ENCODE measurements around the gene EVI2A. TPM values are rescaled to one million over a fixed set of nuclear protein-coding genes. Genes with fewer than 3 reads are reported as not detected.
"Not testable (repeated sequence)": the region's sequence is repeated elsewhere in the genome, so short reads cannot be mapped to it uniquely, and the experiment has no call there.

EVI2A gene
- total RNA-seq, 1 donor from 2014 or later: 3.0 TPM

DNA sequence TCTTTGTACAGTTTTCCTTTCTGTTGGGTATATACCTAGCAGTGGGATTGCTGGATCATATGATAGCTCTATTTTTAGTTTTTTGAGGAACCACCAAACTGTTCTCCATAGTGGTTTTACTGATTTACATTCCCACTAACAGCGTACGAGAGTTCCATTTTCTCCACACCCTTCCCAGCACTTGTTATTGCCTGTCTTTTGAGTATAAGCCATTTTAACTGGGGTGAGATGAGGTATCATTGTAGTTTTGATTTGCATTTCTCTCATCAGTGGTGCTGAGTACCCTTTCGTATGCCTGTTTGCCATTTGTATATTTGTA is 6.7 kb downstream of the EVI2A start:
- intact Hi-C loops (cut with DNase I): loop anchor here (5.0 kb wide), 1 partner anchor 42 kb away; no protein-coding TSS in a partner anchor
- DNase-seq (ENCODE audit: missing footprints) (no peak), ATAC-seq (no peak)

DNA sequence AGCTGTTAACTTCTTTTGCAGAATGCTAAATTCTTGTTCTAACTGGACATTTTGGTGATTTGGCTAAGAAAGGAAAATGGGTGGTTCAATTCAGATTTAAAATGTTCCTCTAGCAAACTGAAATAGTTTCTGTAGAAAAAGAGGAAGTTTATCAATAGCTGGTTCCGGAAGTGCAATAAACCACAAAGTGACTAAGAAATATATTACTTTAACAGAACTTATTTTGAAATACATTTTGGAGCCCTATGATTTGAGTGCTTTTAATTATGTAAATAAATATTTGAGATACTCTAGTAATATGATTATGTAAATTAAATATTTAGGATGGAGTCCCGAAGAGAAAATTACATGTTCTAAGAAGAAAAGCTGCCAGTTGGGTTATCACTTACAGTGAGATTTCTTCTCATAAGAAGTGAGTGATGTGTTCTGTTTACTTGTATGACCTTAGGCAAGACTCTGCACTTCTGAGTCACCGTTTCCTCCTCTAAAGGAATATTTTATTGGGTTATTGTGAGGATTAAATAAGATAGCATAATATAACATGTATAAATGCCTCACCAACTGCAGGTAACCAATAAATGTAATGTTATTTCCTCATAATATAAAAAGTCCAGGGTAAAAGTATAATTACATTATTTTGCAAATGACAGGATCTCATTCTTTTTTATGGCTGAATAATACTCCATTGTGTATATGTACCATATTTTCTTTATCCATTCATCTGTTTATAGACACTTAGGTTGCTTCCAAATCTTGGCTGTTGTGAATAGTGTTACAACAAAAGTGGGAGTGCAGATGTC is 7.2 kb downstream of the EVI2A start, which contains the start of gene EVI2B:
TSS of gene EVI2B (minus strand) at position 73 of the 800 bp plus-strand sequence. CDS start 8,445 bp downstream, outside the sequence.
- DNase-seq (ENCODE audit: missing footprints): no peak
- intact Hi-C loops (cut with DNase I): no loop called here
- ATAC-seq: no peak

DNA sequence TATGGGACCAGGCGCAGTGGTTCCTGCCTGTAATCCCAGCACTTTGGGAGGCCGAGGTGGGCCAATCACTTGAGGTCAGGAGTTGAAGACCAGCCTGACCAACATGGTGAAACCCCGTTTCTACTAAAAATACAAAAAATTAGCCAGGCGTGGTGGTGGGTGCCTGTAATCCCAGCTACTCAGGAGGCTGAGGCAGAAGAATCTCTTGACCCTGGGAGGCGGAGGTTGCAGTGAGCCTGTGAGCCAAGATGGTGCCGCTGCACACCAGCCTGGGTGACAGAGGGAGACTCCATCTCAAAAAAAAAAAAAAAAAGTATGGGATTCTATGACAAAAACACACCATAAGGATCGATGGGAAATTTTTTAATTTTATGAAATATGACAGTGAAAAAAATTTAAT is 9.2 kb downstream of the EVI2A start:
- intact Hi-C loops (cut with DNase I); DNase-seq (ENCODE audit: missing footprints); ATAC-seq: not testable (repeated sequence)

DNA sequence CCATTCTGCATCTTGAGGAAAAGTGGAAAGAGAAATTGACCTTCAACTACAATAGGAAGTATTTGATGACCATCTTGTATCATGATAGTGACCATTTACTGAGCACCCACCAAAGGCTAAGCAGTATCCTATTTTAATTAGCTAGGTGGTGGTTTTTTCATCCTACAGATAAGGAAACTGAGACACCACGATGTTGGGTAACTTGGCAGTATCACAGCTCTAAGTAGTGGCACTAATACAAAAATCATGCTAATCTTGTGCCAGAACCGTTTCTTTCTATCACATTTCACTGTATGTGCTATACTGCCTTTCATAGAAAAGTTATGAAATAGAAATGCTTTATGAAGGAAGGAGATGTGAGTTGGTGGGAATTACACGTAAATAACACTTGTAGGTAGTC is 9.9 kb downstream of the EVI2A start:
- no peak for ATAC-seq
- intact Hi-C loops (cut with DNase I): no loop called here
- DNase-seq (ENCODE audit: missing footprints): no peak

DNA sequence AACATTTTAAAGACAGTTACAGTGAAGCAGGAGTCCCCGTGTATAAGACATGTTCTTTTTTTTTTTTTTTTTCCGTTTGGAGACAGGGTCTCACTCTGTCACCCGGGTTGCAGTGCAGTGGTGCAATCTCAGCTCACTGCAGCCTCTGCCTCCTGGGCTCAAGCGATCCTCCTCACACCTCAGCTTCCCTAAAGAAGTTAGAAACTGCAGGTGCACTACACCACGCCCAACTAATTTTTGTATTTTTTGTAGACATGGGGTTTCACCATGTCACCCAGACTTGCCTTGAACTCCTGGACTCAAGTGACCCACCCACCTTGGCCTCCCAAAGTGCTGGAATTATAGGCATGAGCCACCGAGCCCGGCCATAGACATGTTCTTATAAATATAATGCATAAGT is 10.5 kb downstream of the EVI2A start:
- DNase-seq (ENCODE audit: missing footprints): no peak
- intact Hi-C loops (cut with DNase I): no loop called here

DNA sequence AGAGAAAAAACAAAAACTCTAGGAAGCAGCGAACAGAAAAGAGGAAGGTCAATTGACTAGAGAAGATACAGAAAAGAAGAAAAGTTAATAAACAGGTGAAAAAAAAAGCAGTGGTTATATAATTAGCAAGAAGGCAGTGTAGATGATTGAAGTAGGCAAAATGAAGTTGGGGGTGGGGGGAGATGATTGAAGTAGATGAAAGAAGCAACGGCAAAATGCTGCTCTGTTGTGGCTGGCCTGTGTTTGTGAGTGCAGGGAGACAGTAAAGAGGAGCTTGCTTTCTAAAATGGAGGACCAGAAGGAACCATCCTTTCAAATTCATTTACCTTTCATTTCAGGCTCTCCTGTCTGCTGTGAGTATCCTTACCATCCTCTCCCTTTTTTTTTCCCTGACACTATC is 11.2 kb downstream of the EVI2A start:
- intact Hi-C loops (cut with DNase I): no loop called here
- no peak for ATAC-seq

More for the DNA sequence above, 10.5 kb downstream of the EVI2A start:
- no peak for ATAC-seq

DNA sequence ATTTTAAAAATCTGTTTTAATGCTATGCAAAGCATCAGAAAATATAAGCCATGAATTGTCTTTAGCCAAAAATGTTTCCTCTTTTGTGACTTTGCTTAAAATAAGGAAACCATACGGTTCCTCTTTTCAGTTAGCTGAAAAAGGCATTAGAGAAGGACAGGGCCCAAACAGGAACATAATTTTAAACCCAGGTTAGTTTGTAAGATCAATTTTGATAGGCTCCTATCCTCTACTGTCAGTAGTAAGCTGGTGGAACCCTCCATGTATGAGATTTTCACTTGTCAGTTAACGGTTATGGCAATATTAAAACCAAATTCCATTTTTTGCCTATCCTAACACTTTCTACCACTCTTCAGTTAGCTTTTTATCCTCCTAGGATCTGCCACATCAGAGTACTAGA is 11.9 kb downstream of the EVI2A start:
- ATAC-seq (peak; percentile 34), DNase-seq (ENCODE audit: missing footprints) (no peak)
- intact Hi-C loops (cut with DNase I): no loop called here

More for the DNA sequence above, 11.2 kb downstream of the EVI2A start:
- DNase-seq (ENCODE audit: missing footprints): no peak

DNA sequence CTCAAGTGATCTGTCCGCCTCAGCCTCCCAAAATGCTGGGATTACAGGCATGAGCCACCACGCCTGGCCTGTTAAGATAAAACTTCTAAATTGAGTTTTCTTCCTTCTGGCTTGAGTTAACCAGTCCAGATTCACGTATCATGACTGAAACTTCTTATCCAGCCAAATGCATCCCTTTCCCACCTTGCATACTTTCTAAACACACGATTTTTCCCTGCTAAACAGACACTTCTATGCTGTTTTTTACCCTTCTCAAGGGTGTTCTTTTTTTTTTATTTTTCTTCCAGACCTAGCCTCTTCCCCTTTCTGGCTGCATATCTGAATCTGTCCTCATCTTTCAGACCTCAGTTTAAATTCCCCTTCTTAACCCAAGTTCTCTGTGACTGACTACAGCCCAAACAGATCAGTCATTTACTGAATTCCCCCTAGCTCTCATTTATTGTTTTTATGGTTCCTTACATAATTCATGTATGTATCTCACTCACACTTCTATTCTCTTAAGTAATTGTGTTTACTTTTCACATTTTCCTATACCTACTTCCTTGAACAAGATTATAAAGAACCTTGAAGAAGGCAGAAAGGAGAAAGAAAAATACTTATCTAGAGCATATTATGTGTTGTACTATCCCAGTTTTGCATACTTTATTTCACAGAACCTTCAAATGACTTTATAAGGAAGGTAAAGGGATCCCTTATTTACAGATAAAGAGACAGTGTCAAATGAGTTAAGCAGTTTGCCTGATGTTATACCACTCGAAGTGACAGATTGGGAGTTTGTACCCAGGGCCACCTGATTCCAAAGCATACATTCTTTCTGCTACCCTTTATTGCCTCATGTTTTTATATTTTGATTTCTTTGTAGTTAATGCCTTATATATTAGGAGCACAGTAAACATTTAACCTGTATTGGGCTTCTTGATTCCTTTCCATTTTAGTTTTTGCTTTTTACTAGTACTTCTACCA is 12.8 kb downstream of the EVI2A start:
- DNase-seq (ENCODE audit: missing footprints): no peak
- no peak for ATAC-seq
- intact Hi-C loops (cut with DNase I): no loop called here

DNA sequence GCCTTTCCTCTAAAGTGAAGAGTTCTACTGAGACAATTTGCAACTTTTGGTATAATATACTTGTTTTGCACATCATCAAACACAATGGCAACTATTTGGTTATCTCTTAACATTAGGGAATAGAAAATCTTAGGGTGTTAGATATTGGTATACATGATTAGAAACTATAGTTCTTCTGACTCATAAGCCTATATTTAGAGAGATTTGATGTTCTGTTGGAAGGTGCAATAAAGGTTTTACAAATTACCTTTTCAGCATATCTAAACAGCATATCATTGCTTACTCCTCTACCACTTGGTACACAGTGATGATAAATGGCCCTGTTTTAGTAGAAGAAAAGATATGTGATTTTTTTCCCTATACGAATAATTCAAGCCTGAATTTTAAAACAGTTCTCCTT is 13.8 kb downstream of the EVI2A start:
- ATAC-seq (no peak), DNase-seq (ENCODE audit: missing footprints) (no peak)
- intact Hi-C loops (cut with DNase I): no loop called here

DNA sequence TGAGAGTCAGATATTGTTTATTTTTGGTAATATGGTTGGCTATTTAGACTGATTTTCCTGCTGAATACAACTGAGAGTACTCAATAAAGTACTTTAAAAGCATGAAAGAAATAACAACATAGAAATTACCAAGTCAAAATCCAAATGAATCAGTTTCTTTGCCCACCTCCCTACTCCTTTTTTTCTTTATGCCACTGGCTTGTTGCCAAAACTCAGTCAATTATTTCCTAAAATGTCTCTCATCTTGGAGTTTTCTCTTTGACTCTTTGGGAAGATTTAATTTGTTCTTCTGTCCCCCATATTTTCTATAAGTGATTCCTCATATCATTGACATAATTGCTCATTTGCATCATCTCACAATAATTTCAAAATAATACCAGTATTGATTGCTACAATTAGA is 21.8 kb downstream of the EVI2A start:
- DNase-seq (ENCODE audit: missing footprints) (no peak), ATAC-seq (no peak)
- intact Hi-C loops (cut with DNase I): no loop called here

DNA sequence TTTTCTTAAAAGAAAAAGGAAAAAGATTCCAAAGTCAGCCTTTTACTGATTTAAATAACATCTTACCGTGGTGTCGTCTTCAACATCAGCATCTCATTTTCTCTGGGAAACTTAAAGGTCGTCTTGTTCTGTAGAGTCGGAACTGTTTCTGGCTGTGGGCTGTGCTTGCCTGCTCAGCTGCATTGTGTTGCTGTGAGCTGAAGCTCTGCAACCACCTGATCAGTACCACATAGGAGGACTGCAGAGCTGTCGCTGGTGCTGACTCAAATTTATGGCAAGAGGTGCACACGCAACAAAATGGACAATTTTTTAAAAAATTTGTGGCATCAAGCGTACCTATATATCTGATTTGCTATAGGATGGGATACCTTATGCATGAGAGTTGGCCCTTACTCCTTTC is 24.3 kb downstream of the EVI2A start, which contains the start of gene OMG:
TSS of gene OMG (minus strand) at position 150 of the 400 bp plus-strand sequence. CDS start 908 bp downstream, outside the sequence.
- intact Hi-C loops (cut with DNase I): no loop called here
- no peak for DNase-seq (ENCODE audit: missing footprints)
- ATAC-seq: no peak

DNA sequence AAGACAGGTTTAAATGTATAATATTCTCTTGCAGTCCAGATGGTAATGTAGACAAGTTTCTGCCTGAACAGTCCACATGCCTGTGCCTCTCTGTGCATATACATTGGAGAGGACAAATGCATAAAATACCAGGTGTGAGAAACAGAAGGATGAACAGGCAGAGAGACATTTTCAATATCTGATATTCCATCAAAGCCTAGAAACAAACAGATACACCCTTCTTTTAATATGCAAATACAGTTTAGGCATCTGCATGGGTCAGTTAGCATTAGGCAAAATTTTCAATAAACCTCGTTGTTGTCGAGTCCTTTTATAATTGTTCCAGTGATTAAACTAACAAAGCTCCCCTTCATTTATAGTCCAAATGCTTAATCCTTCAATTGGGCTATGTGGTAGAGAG is 25.3 kb downstream of the EVI2A start:
- intact Hi-C loops (cut with DNase I): no loop called here
- ATAC-seq: no peak

DNA sequence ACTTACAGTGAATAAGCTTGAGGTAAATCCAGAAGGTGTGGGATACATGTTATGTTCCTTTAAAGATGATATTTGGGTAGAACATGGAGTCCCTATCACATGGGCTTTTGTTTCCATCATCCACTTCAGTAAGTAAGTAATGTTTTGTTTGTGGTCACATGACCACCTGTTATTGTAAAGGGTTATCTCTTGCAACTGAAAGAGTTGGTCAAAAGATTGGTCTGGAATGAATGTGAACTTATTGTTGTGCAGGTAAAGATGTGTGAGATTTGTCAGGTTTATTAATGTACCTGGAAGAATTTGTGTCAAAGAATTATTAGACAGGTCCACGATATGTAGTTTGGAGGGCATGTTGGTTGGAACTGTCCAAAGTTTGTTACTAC is 25.9 kb downstream of the EVI2A start:
- ATAC-seq: no peak
- intact Hi-C loops (cut with DNase I): no loop called here
- DNase-seq (ENCODE audit: missing footprints): no peak

More for the DNA sequence above, 25.3 kb downstream of the EVI2A start:
- DNase-seq (ENCODE audit: missing footprints): no peak

DNA sequence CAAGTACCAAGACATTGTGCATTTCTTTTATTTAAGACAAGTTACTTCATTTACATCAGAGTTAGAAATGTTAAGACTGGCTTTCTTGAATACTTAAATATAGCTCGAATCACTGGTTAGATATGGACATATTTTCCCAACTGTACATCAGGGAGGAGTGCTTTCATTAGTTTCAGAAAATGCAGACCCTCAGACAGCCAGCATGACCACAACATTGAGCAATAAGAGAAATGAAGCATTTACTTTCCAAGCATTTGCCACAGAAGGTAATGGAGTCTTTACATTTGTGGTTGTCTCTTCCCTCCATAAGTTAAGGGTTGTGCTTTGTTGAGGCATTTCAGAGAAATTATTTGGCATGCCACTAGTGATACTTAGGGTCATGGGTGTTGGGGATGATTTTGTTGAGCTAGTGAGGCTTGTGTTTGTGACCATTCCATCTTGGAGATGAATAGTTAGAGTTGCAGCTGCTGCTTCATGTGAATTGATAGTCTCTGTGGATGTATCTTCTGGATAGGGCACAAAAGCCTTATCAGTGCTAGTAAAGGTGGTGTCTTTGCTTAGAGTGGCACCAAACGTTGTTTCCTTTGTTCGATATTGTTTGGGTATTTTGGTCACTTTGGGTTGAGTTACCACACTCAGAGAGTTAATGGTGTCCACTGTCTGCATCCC is 26.5 kb downstream of the EVI2A start:
- ATAC-seq (no peak), DNase-seq (ENCODE audit: missing footprints) (no peak)
- intact Hi-C loops (cut with DNase I): no loop called here

DNA sequence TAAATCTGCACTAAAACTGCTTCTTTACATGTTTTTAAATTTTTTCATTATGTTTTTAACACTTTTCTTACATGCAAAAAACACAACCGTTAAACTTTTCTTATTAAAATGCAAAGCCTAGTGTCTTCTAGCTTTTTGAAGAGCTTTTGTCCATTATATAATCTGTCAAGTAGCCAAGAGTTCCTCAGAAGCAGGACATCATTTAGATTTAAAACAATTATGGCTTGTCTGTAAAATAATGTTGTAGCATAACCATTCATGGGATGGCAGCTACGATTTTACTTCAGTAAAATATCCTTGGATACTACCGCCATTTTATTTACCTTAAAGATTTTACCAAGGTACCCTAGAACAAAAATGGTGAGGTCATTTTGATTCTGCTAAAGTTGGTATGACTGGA is 27.2 kb downstream of the EVI2A start:
- ATAC-seq (no peak), DNase-seq (ENCODE audit: missing footprints) (no peak)
- intact Hi-C loops (cut with DNase I): no loop called here

DNA sequence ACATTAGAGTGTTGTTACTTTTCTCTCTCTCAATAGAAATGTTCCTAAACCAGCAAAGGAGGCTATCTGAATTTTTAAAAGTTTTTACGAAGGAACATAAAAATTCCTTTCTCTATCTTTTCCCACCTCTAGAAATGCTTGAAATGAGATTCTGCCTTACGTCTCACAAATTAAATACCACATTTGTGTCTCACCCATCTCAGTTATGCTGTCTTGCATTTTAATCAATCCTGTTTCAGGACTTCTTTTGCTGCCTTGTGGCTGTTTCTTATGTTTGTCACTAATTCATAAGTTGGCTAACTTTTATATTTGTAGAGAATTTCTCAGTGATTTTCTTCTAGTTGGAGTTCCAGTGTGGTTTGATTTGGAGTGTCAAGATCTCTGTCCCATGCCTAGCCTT is 27.8 kb downstream of the EVI2A start:
- intact Hi-C loops (cut with DNase I): no loop called here
- ATAC-seq (no peak), DNase-seq (ENCODE audit: missing footprints) (no peak)

DNA sequence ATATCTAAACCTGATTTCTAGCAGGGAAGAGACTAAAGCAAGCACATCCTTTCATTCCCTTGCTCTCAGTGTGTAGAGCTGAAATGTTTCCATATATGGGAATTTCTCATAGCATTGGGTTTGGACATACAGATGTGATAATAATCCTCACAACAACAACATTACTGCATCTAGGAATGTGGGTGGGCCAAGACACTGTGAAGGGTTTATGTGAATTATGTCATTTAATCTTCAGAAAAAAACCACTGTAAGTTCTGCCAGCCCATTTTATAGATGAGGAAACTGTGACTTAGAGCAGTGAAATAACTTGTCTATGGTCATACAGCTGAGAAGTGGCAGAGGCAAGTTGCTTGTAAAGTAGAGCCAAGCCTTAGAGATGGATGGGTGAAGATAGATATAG is 29.6 kb downstream of the EVI2A start:
- intact Hi-C loops (cut with DNase I): no loop called here
- DNase-seq (ENCODE audit: missing footprints): no peak
- ATAC-seq: no peak

DNA sequence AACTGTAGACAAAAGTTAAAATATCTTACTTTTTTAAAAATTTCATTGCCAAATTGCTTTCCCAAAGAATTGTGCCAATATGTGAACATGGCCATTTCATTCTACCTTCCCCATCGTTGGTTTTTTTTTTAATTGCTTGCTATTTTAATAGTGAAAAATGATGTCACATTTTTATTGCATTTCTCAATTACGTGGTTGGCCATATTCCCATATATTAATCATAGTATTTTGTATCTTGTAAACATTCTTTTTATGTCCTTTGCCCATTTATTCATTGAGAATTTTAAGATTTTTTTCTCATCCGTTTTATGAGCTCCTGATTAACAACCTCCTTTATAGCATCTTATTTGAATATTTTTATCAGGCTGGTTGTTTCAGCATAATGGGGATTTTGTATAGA is 31.6 kb downstream of the EVI2A start:
- no peak for ATAC-seq
- intact Hi-C loops (cut with DNase I): no loop called here
- DNase-seq (ENCODE audit: missing footprints): no peak

DNA sequence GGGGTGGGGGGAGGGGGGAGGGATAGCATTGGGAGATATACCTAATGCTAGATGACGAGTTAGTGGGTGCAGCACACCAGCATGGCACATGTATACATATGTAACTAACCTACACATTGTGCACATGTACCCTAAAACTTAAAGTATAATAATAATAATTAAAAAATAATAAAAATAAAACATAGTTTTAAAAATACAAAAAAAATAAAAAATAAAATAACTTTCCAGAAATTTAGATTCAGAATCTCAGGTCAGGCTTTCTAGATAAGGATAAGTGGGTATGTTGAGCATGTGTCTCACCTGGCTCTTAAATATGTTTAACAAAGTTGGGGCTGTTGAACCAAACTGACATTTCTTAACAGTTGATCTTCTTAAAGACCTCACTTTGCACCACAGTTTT is 33.5 kb downstream of the EVI2A start:
- intact Hi-C loops (cut with DNase I); ATAC-seq; DNase-seq (ENCODE audit: missing footprints): not testable (repeated sequence)
